HG02798 (cell line): Measurements from ENCODE around the gene ALOX12.

ENCODE experiments used
- ATAC-seq: cut with Tn5 transposase; IDR thresholded peaks from one replicate; pipeline ENCODE4 v1.9.1; 2021; ENCODE audit warnings: mild to moderate bottlenecking; ENCODE audit not compliant: unreplicated experiment, poor library complexity

The ALOX12 gene

DNA sequence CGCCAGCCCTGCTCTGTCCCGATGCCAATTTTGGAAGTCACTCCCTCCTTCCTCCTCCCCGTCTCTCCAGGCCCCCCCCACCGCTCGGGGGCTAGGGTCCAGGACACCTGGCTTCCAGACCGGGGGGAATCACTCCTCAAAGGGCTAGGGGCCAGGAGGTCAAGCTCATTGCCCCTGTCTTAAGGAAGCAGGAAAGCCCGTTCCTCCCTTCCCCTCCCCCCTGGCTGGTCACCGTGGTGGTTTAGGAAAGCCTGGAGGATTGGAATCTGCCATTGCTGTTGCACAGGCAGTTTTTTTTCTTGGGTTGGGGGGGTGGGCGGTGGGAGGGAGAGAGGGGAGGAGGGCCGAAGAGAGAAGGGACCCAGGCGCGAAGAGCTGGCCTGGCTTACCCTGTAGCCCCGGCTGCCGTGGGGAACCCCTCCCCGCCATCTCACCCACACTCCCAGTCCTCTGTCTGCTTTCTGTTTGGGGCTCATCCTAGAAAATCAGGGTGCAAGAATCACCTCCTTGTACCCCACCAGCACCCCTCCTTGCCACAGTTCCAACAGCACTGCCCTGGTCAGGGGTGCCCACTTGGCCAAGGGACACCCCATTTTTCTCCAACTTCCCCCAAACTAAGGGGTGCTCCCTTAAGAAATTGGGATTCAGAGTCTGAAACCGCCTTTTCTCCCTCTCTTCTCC lies 24.1 kb downstream of the ALOX12 start:
- no peak for ATAC-seq

DNA sequence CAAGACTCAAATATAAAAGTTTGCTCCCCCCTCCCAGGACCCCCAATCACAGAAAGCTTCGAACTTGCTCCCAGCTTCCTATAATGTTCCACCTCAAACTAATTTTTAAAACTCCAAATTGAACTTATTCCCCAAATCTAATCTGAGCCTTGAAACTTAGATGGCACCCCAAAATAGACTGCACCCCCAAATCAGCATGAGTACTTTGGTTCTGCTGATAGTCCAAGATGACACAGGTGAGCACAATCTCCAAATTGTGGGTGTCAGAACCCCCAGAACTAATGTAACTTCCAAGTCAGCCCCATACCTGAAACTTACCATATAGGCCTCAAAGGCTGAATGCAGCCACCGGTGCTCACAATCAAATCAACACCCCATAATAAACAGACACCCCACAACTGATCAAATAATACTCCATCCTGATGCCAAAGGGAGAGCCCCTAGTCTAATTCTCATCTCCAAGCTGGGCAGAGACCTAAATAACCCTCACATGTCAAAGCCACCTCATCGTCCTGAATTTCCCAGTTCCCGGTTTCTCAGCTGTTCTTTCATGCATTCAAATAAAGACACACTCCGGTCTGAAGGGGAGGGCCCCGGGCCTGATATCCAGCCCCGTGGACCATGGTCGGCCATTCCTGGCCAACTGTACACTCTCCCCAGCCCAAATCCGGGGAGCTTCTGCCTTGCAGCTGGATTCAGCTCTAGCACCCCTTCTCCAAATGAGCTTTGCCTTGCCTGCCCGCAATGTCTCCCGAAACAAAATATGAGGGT lies 25.2 kb downstream of the ALOX12 start:
- no peak for ATAC-seq

DNA sequence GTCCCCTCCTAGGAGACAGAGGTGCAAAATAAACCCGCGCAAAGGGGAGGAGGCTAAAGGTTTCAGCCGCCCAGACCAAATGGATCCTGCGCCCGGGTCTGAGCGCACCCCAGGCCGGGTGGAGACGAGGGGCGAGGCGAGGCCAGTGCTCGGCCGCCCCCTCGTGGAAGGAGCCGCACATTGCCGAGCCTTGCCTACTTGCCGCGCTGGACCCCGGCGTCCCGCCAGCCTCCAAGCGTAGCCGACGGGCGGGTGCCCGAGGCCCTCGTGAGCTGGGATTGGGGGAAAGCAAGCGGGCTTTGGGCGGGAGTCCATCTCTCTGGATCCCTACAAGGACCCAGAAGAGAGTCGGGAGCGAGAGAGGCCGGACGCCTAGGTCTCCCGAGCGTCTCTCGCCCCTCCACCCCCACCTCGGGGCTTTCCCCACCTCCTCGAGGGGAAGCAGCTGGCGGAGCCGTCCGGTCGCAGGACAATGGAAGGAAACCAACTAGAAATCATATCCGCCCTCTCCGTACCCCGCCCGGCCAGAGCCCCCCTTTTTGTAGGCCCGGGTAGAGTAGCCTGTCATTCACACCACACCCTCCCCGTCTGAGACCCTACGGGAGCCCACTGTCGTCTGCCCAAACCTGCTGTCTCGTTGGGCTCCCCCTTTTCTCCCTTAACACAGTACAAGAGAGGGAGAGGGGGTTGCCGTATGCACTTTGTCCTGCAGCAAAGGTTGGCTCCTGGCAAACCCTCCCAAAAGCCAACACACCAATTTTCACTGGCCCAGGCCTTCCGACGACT lies 26.3 kb downstream of the ALOX12 start:
- peak; percentile 77 for ATAC-seq

DNA sequence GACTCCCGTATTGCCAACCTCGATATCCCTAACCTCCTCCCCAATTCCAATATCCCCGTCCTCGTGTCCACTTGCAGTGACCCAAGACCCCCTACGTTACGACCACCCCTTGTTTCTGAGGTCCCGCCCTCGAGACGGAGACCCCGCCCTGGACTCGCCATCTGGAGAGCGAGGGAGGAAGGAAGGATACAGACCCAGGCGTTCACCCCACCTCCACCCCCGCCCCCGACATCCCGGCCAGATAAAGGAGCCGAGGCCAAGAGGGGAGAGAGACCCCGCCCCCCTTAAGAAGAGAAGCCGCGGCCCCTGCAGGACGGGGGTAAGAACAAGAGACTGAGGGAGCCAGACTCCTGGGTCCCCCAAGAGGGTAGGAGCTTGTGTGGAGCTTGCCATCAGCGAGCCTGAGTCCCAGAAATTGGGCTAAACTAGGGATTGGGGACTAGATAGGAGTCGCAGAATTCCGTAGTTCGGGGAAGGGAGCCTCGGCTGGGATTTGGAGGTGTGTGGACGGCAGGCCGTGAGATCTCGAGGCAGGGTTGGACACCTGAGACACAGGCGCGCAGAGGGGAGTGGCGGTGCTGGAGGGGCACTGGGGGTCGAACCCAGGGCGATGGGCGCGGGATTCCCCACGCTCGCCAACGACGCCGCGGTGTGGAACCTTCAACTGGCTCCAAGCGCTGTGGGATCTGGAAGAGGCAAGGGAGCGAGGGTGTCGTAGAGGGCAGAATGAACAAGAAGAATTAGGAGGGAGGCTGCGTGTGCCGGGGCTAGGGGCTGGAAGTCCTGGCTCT lies 27.1 kb downstream of the ALOX12 start, which contains the start of gene BCL6B:
BCL6B (plus strand) TSS at position 270 of the 791 bp plus-strand sequence. CDS start 622 bp downstream, outside the sequence.
- no peak for ATAC-seq

DNA sequence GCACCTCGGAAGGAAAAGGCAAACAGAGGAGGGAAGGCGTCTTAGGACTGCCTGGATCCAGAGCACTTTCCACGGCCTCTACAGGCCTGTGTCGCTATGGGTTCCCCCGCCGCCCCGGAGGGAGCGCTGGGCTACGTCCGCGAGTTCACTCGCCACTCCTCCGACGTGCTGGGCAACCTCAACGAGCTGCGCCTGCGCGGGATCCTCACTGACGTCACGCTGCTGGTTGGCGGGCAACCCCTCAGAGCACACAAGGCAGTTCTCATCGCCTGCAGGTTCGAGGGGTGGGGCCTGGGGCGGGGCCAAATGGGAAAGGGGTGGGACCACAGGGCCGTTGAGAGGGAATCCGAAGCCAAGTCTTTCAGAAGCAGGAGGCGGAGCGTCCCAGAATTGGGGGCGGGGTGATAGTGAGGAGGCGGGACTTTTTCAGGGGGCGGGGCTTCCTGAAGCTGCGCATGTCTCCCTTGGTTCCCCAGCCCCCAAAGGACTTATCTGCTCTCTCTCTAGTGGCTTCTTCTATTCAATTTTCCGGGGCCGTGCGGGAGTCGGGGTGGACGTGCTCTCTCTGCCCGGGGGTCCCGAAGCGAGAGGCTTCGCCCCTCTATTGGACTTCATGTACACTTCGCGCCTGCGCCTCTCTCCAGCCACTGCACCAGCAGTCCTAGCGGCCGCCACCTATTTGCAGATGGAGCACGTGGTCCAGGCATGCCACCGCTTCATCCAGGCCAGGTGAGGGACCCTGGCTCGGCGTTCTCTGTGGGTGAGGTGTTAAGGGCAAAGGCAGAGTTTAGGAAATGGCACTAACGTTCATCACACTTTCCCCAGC lies 27.9 kb downstream of the ALOX12 start:
- ATAC-seq, result peak; percentile 54

DNA sequence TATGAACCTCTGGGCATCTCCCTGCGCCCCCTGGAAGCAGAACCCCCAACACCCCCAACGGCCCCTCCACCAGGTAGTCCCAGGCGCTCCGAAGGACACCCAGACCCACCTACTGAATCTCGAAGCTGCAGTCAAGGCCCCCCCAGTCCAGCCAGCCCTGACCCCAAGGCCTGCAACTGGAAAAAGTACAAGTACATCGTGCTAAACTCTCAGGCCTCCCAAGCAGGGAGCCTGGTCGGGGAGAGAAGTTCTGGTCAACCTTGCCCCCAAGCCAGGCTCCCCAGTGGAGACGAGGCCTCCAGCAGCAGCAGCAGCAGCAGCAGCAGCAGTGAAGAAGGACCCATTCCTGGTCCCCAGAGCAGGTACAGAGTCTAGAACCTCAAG lies 28.5 kb downstream of the ALOX12 start:
- no peak for ATAC-seq

DNA sequence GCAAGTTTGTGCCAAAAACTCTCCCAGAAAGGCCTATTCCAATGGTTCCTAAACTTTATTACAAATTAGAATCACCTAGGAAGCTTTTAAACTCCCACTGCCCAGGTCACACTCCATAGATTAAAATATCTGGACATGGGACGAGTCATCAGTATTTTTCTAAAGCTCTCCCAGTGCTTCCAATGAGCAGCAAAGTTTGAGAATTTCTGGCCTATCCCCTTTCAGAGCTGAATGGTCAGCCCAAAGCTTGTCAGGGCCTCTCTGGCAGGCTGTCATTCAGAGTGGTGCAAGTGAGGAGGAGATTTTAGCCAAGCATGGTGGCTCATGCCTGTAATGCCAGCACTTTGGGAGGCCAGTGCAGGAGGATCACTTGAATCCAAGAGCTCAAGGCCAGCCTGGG lies 29.4 kb downstream of the ALOX12 start:
- ATAC-seq, result no peak

DNA sequence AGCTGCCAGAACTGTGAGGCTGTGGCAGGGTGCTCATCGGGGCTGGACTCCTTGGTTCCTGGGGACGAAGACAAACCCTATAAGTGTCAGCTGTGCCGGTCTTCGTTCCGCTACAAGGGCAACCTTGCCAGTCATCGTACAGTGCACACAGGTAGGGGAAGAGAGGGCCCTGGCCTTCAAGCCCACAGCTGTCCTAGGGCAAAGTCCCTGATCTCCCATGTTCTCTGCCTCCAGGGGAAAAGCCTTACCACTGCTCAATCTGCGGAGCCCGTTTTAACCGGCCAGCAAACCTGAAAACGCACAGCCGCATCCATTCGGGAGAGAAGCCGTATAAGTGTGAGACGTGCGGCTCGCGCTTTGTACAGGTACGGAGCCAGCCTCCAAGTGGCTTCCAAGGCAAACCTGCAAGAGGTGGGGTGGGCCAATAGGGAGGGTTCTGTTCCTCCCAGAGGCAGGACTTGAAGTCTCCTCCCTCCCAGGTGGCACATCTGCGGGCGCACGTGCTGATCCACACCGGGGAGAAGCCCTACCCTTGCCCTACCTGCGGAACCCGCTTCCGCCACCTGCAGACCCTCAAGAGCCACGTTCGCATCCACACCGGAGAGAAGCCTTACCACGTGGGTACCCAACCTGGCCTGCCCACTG lies 30.7 kb downstream of the ALOX12 start:
- no peak for ATAC-seq

DNA sequence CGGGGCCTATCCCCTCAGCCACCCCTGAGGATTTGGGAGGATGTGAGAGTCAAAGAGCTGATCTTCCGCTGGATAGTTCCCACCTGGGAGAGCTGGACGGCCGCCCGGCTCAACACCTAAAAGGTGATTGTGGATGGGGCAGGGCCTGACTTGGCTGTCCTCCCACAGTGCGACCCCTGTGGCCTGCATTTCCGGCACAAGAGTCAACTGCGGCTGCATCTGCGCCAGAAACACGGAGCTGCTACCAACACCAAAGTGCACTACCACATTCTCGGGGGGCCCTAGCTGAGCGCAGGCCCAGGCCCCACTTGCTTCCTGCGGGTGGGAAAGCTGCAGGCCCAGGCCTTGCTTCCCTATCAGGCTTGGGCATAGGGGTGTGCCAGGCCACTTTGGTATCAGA lies 31.5 kb downstream of the ALOX12 start:
- ATAC-seq, result no peak

DNA sequence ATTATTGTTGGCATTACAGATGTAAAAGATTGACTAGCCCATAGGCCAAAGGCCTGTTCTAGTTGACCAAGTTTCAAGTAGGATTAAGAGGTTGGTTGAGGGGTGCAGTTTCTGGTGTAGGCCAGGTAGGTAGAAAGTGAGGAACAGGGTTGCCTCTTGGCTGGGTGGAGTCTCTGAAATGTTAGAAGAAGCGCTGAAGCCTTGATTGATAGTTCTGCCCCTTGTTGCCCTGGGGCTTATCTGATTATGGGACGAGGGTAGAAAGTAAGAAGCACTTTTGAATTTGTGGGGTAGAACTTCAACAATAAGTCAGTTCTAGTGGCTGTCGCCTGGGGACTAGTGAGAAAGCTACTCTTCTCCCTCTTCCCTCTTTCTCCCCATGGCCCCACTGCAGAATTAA lies 33.2 kb downstream of the ALOX12 start:
- ATAC-seq, result no peak

DNA sequence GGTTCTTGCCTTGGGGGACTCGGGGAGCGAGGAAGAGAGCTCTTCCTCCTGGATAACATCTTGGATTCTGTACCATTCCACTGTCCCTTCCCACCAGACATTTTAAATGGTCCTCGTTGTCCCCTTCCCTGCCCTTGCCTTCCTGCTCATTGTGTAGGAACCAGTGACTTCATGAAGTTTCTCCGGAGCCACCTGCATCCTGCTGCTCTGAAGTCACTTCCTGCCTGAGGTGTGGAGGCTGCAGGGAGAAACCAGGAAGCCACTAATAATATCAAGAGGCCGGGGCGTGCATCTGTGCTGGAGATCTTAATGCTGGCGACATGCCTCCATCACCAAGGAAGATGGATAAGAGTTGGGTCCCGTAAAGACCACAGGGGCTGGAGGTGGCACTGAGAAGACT lies 33.8 kb downstream of the ALOX12 start:
- ATAC-seq, result no peak

DNA sequence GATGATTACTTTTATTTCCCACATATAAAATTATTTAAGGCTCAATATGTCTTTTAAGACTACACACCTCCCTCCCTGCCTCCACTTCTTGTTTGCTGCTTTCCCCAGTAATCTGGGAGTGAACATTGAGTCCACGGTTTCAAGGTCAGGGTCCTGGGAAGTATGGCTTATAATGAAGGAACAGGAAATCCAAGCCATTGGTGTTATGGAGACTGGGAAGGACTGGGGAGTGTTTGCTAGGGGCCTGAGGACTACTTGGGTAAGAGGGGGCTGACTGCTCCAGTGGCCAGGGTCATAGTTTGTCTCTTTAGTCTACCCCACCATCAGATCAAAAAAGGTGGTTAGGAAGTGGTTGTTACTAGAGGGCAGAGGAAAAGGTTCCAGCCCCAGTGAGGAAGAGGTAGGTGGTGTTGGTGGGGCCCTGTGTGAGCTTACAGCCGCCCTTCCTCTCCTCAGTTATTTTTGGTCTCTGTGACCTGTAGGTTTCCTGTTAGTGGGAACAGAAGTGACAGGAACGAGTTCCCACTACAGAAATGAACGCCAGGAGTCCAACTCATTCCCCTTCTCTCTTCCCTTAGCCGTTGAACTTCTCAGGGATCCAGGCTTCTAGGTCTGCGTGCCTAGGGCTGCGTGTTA lies 39.2 kb downstream of the ALOX12 start:
- ATAC-seq, result no peak

DNA sequence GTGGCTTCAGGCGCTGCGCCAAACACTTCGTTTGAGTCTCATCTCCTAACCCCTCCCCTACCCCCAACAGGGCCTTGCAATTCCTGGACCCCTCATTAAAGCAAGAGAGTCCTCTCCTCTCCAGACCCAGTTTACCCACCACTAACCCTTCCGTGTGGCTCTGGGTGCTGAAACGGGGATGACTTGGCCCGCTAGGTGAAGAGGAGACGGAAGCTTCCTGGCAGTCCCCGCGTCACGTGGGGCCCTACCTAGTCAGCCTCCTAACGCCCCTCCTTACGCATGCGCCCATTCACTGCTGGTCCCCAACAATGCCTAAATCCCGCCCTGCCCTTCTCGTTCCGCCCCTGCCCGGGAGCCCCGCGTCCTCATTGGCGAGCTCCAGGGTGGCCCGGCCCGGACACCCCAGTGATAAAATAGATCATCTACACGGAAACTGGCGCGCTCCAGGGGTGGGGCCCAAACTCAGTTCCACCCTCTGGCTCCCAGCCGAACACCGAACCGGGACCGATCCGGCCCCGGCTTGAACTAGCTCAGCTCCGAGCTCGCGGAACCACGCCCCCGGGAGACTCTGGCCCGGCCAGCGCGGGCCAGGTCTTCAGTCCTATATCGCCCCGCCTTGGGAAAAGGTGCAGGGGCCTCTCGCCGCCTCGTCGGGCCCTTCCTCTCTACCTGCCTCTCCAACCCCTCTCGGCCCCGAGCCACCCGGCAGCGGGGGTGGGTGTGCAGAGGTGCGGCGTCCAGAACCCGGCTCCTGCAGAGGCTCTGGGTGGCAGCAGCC lies 39.9 kb downstream of the ALOX12 start, which contains the start of gene SLC16A13:
SLC16A13 (plus strand) TSS at position 425 of the 778 bp plus-strand sequence. CDS start 368 bp downstream, outside the sequence.
- ATAC-seq, result peak; percentile 96

DNA sequence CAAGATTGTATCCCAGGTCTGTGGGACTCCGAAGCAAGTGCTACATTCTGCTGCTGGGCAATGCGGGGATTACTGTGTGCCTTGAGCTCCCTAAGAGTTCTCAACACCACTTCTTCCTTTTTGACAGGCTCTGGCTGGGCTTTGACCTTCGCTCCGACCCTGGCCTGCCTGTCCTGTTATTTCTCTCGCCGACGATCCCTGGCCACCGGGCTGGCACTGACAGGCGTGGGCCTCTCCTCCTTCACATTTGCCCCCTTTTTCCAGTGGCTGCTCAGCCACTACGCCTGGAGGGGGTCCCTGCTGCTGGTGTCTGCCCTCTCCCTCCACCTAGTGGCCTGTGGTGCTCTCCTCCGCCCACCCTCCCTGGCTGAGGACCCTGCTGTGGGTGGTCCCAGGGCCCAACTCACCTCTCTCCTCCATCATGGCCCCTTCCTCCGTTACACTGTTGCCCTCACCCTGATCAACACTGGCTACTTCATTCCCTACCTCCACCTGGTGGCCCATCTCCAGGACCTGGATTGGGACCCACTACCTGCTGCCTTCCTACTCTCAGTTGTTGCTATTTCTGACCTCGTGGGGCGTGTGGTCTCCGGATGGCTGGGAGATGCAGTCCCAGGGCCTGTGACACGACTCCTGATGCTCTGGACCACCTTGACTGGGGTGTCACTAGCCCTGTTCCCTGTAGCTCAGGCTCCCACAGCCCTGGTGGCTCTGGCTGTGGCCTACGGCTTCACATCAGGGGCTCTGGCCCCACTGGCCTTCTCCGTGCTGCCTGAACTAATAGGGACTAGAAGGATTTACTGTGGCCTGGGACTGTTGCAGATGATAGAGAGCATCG lies 42.4 kb downstream of the ALOX12 start:
- ATAC-seq, result no peak

DNA sequence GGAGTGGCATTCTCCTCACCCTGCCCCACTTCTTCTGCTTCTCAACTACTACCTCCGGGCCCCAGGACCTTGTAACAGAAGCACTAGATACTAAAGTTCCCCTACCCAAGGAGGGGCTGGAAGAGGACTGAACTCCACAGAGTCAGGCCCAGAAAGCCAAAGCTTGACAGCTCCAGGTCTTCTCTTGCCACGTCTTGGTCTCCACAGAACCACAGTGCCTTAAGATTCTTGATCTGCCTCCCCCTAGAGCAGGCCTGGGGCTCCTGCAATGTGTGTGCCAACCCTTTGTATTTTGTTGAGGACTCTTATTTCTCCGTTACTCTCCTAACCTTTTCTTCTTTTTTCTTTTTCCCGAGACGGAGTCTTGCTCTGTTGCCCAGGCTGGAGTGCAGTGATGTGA lies 44.0 kb downstream of the ALOX12 start:
- no peak for ATAC-seq

DNA sequence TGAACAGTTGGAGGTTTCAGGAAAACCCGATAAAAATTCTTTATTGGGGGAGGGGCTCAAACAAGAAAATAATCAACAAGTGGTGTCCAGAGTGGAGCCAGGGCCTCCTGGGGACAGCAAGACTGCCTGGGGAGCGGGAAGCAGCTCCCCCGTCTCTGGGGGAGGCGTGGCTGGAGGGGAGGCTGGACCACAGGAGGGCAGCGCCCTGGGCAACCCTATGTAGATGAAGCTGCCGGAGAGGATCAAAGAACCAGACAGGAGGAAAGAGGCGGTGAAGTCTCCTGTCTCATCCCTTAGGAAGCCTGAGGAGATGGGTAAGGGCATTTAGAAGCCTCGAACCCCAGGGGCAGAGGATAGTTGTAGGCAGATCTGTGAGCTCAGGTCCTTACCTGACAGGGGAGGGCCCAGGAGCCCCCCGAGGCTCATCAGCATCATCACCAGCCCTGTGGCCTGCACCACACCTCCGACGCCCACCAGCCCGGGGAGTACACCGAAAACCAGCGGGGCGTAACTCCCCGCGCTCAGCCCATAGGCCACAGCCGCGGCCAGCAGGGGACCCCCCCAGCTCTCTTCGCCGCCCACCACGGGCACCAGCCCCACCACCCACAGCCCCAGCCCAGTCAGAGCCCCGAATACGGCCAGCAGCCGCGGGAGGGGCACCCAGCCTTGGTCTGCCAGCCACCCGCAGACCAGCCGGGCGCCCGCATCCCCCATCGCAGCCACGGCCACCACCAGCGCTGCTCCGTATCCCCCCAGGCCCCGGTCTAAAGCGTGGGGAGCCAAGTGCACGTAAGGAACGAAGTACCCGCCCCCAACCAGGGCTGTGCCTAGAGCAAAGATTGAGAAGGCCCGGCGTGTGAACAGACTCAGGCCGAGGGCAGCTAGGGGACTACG lies 46.0 kb downstream of the ALOX12 start:
- ATAC-seq, result no peak
